A549 (cell line): ENCODE data around the gene CCDC134. TPM values are rescaled to one million over a fixed set of nuclear protein-coding genes. Genes with fewer than 3 reads are reported as not detected.

Experiments used
- ATAC-seq, 2 experiments: fragments of 200-7000 bp in 1 of 2; fragments of >200 bp in 1 of 2; cut with Nextera tagmentation in 1 of 2; cut with Tn5 transposase in 1 of 2; 3 replicates each; pipeline versions ENCODE4 v1.8.0 to v1.9.1; 2018 to 2020; ENCODE audit warnings: mild to moderate bottlenecking in 1 of 2, moderate library complexity in 1 of 2
- CTCF ChIA-PET: fragments of 300-600 bp; sonication (Branson Sonifier 250); formaldehyde crosslinking; extraction: SDS; loops from one replicate; lab custom pipeline; 2021; ENCODE audit warnings: antibody characterized with exemption, inconsistent platforms; lab: Yijun Ruan, JAX
- POLR2A ChIA-PET: fragments of 350-600 bp; formaldehyde crosslinking; extraction: SDS; loops from one replicate; lab custom pipeline; 2021; ENCODE audit warnings: antibody characterized with exemption, inconsistent platforms; lab: Yijun Ruan, JAX
- DNase-seq, 2 experiments: peaks; one replicate each; pipeline versions ENCODE4 v3.0.0 to v3.0.0-alpha.2; 2011 to 2016; ENCODE audit warnings: low read depth in 1 of 2, low spot score in 1 of 2
- FAIRE-seq: peaks from 2 replicates; lab custom pipeline; 2011; peaks lifted over from hg19 to GRCh38; lab: Jason Lieb, UNC
- H3K27ac ChIP-seq, 2 experiments: fragments of >200 bp; sonication (Bioruptor Twin); formaldehyde crosslinking; 3 replicates each; pipeline ENCODE4 v1.5.1; 2016 to 2017
- H3K4me1 ChIP-seq: fragments of >200 bp; sonication (Bioruptor Twin); formaldehyde crosslinking; 3 replicates; pipeline ENCODE4 v1.6.1; 2016
- H3K4me2 ChIP-seq: fragments of >200 bp; sonication (Bioruptor Twin); formaldehyde crosslinking; 3 replicates; pipeline ENCODE4 v1.6.1; 2016
- H3K4me3 ChIP-seq: fragments of >200 bp; sonication (Bioruptor Twin); formaldehyde crosslinking; 3 replicates; pipeline ENCODE4 v1.5.1; 2016
- H3K9me3 ChIP-seq: fragments of >200 bp; sonication (Bioruptor Twin); formaldehyde crosslinking; 3 replicates; pipeline ENCODE4 v1.6.1; 2016
- BHLHE40 ChIP-seq: IDR thresholded peaks from 2 replicates; pipeline ENCODE4 v1.6.1; 2012; ENCODE audit warnings: low read depth, low read length, inconsistent platforms
- CBX2 ChIP-seq: fragments of 200-600 bp; sonication (generic); IDR thresholded peaks from 2 replicates; pipeline ENCODE4 v1.6.1; 2016; ENCODE audit warnings: low read depth, mild to moderate bottlenecking, borderline replicate concordance
- CEBPB ChIP-seq, 2 experiments: fragments of >200 bp in 1 of 2; sonication (Bioruptor Twin) in 1 of 2; formaldehyde crosslinking in 1 of 2; IDR thresholded peaks; 2 replicates each; pipeline ENCODE4 v1.6.1; 2012 to 2016
- CHD4 ChIP-seq: fragments of 200-600 bp; sonication (generic); IDR thresholded peaks from 2 replicates; pipeline ENCODE4 v1.6.1; 2016; ENCODE audit warnings: antibody characterized with exemption, mild to moderate bottlenecking, borderline replicate concordance
- E2F6 ChIP-seq: IDR thresholded peaks from 2 replicates; pipeline ENCODE4 v1.6.1; 2012; ENCODE audit warnings: low read depth, borderline replicate concordance
- EHF ChIP-seq: fragments of 250-450 bp; sonication (Bioruptor Pico); IDR thresholded peaks from 2 replicates; pipeline ENCODE4 v1.5.0; 2020; ENCODE audit warnings: mild to moderate bottlenecking
- ESRRA ChIP-seq: fragments of 150-350 bp; IDR thresholded peaks from 2 replicates; pipeline ENCODE4 v1.6.1; 2014; ENCODE audit warnings: mild to moderate bottlenecking, low read length, borderline replicate concordance
- FOSB ChIP-seq: fragments of 250-450 bp; sonication (Bioruptor Pico); IDR thresholded peaks from 2 replicates; pipeline ENCODE4 v1.5.0; 2020; ENCODE audit warnings: mild to moderate bottlenecking, moderate library complexity
- FOXS1 ChIP-seq: fragments of 250-450 bp; sonication (Bioruptor Pico); IDR thresholded peaks from 2 replicates; pipeline ENCODE4 v1.5.0; 2020; ENCODE audit warnings: mild to moderate bottlenecking, moderate library complexity
- GATA3 ChIP-seq: IDR thresholded peaks from 2 replicates; pipeline ENCODE4 v1.6.1; 2012; ENCODE audit warnings: borderline replicate concordance
- HOXA7 ChIP-seq: fragments of 250-450 bp; sonication (Bioruptor Pico); IDR thresholded peaks from 2 replicates; pipeline ENCODE4 v1.5.0; 2020; ENCODE audit warnings: mild to moderate bottlenecking, moderate library complexity
- HOXB13 ChIP-seq: fragments of 250-450 bp; sonication (Bioruptor Pico); IDR thresholded peaks from 2 replicates; pipeline ENCODE4 v1.5.0; 2020; ENCODE audit warnings: low read depth, mild to moderate bottlenecking, moderate library complexity
- JUN ChIP-seq, 2 experiments: fragments of >200 bp; sonication (Bioruptor Twin); formaldehyde crosslinking; IDR thresholded peaks; 2 replicates in 1 of 2; 3 replicates in 1 of 2; pipeline ENCODE4 v1.6.1; 2016 to 2017
- KDM1A ChIP-seq: fragments of 200-600 bp; sonication (generic); IDR thresholded peaks from 2 replicates; pipeline ENCODE4 v1.6.1; 2016; ENCODE audit warnings: low read depth, mild to moderate bottlenecking
- KDM5A ChIP-seq: fragments of 200-600 bp; sonication (generic); IDR thresholded peaks from 2 replicates; pipeline ENCODE4 v1.6.1; 2016; ENCODE audit warnings: antibody characterized with exemption, mild to moderate bottlenecking
- NFE2L2 ChIP-seq: fragments of 150-350 bp; conservative IDR thresholded peaks from 2 replicates; pipeline ENCODE4 v1.6.1; 2014; ENCODE audit warnings: low read length
- NPAS2 ChIP-seq: fragments of 250-450 bp; sonication (Bioruptor Pico); IDR thresholded peaks from 2 replicates; pipeline ENCODE4 v1.8.0; 2022; ENCODE audit warnings: mild to moderate bottlenecking, moderate library complexity, borderline replicate concordance
- PBX3 ChIP-seq: IDR thresholded peaks from 2 replicates; pipeline ENCODE4 v1.6.1; 2012
- POLR2AphosphoS2 ChIP-seq: conservative IDR thresholded peaks from 2 replicates; pipeline ENCODE4 v1.6.1; 2012; ENCODE audit warnings: low read length, improper control_type of control experiment, inconsistent platforms
- RCOR1 ChIP-seq: fragments of 150-350 bp; IDR thresholded peaks from 2 replicates; pipeline ENCODE4 v1.6.1; 2014; ENCODE audit warnings: antibody characterized with exemption, low read length, low read depth
- SMC3 ChIP-seq: fragments of >200 bp; sonication (Bioruptor Twin); formaldehyde crosslinking; IDR thresholded peaks from 3 replicates; pipeline ENCODE4 v1.6.1; 2018; ENCODE audit warnings: inconsistent platforms
- TFCP2L1 ChIP-seq: fragments of 250-450 bp; sonication (Bioruptor Pico); IDR thresholded peaks from 2 replicates; pipeline ENCODE4 v1.5.0; 2021; ENCODE audit warnings: mild to moderate bottlenecking
- ZNF302 ChIP-seq: fragments of 250-450 bp; sonication (Bioruptor Pico); IDR thresholded peaks from 2 replicates; pipeline ENCODE4 v1.9.0; 2021; ENCODE audit warnings: inconsistent platforms, mild to moderate bottlenecking, moderate library complexity
- ZSCAN20 ChIP-seq: fragments of 250-450 bp; sonication (Bioruptor Pico); IDR thresholded peaks from 2 replicates; pipeline ENCODE4 v1.8.0; 2022; ENCODE audit warnings: mild to moderate bottlenecking, moderate library complexity
- WGBS: methylation state at CpG from one replicate; pipeline ENCODE4 v1.1.6; 2017; ENCODE audit errors: missing lambda C conversion rate; 5-methylcytosine and 5-hydroxymethylcytosine counted together
- polyA plus RNA-seq, 4 experiments: library from polyadenylated mRNA; depleted of rRNA in 3 of 4; stranded (reverse); fragments of >200 nt; fragmentation: RNase III in 1 of 4; extraction: RNeasy Plus Mini Kit Qiagen cat#74134 plus additional on column Dnase treatment in 1 of 4; gene quantifications; 2 replicates in 3 of 4; 3 replicates in 1 of 4; pipeline ENCODE4 v1.2.3, GENCODE V29; 2011 to 2017

The CCDC134 gene
- polyA plus RNA-seq, 2 of the 4 experiments (the other 2 are of a cell fraction), result 2.5 to 4.5 TPM

GRCh38 chr22:41842996-41843970, 42.8 kb downstream of the CCDC134 start (continued):
- TF ChIP-seq PBX3, result no peak
- no peak for TF ChIP-seq FOXS1 (CRISPR knock-in tag)
- TF ChIP-seq ZNF302 (CRISPR knock-in tag), result no peak
- no peak for TF ChIP-seq GATA3
- TF ChIP-seq CEBPB (IDR thresholded peaks at IDR 0.05), result no peak
- TF ChIP-seq E2F6, result no peak
- no peak for TF ChIP-seq JUN (IDR thresholded peaks at IDR 0.05)
- no peak for TF ChIP-seq KDM5A
- TF ChIP-seq ZSCAN20 (CRISPR knock-in tag), result no peak
- no peak for TF ChIP-seq RCOR1
- no peak for TF ChIP-seq CHD4
- no peak for TF ChIP-seq EHF (CRISPR knock-in tag)
- no peak for TF ChIP-seq POLR2AphosphoS2
- TF ChIP-seq, all 56 proteins: peak for 0

GRCh38 chr22:41844036-41844435, 43.6 kb downstream of the CCDC134 start:
- peaks cover 59% of the 10 kb centered on the region for H3K4me1 ChIP-seq
- H3K4me3 ChIP-seq, result no peak overlapping the region
- FAIRE-seq (no peak), DNase-seq (no peak), ATAC-seq (no peak)
- H3K4me2 ChIP-seq, result no peak overlapping the region; the same call in 2 of the 3 replicates
- ChIA-PET POLR2A (no interaction called here), CTCF (interaction anchor here (2.0 to 4.1 kb wide), 2 partner anchors 13 to 147 kb away, joined by 6 to 14 read pairs; no protein-coding TSS in a partner anchor)
- 83% methylated on average over 1 of the region's 1 CpG for WGBS
- peak overlapping the region in 1 of 2 experiments; percentile 48; a peak in 2 of 6 replicates for H3K27ac ChIP-seq
- TF ChIP-seq EHF (CRISPR knock-in tag) (no peak), RCOR1 (no peak), SMC3 (no peak), CEBPB (IDR thresholded peaks at IDR 0.05) (no peak), NPAS2 (no peak), KDM1A (no peak), TFCP2L1 (CRISPR knock-in tag) (no peak), HOXB13 (no peak), NFE2L2 (no peak), GATA3 (no peak), FOSB (CRISPR knock-in tag) (no peak), ESRRA (no peak)
- H3K9me3 ChIP-seq, result no peaks in the 10 kb centered on the region

- H3K27ac ChIP-seq, result 0 out of 6 replicates have a peak overlapping the region, but pooled peaks of 1 of the 2 experiments have one; percentile 37
These were observed 44.0 kb downstream of the CCDC134 start for GRCh38 chr22:41844513-41844912.

More at GRCh38 chr22:41844513-41844912, 44.0 kb downstream of the CCDC134 start:
- Histone ChIP-seq H3K4me2 (no peak overlapping the region), H3K9me3 (no peaks in the 10 kb centered on the region), H3K4me1 (peaks cover 56% of the 10 kb centered on the region), H3K4me3 (no peak overlapping the region)
- ChIA-PET CTCF (interaction anchor here (4.1 kb wide), 1 partner anchor 13 kb away, joined by 14 read pairs; no protein-coding TSS in a partner anchor), POLR2A (no interaction called here)
- FAIRE-seq (no peak), DNase-seq (no peak), ATAC-seq (no peak)
- WGBS, result 59% methylated on average over 3 of the region's 3 CpGs
- no peak for TF ChIP-seq CBX2
- no peak for TF ChIP-seq HOXA7 (CRISPR knock-in tag)
- TF ChIP-seq BHLHE40, result no peak
